Upper lobe of left lung (tissue), 6 donors: ENCODE results near the gene HNRNPAB. TPM values are rescaled to one million over a fixed set of nuclear protein-coding genes. Genes with fewer than 3 reads are reported as not detected.

Experiments
- ATAC-seq, 2 donors: fragments of 200-7000 bp; cut with Tn5 transposase; one replicate each; pipeline ENCODE4 v1.9.1; 2022; ENCODE audit warnings: mild to moderate bottlenecking in 2 of 2, moderate library complexity in 2 of 2; ENCODE audit not compliant: low FRiP score in 2 of 2
- DNase-seq, 2 donors: peaks; one replicate each; pipeline ENCODE4 v3.0.0-alpha.2; 2019 to 2020
- H3K27ac ChIP-seq, 4 donors: fragments of 200-600 bp; sonication (generic); one replicate each; pipeline ENCODE4 v1.5.1; 2016 to 2019
- H3K27me3 ChIP-seq, 4 donors: fragments of 200-600 bp; sonication (generic); one replicate each; pipeline ENCODE4 v1.5.1; 2017 to 2019
- H3K36me3 ChIP-seq, 4 donors: fragments of 200-600 bp; sonication (generic); one replicate each; pipeline ENCODE4 v1.5.1; 2016 to 2019
- H3K4me1 ChIP-seq, 4 donors: fragments of 200-600 bp; sonication (generic); one replicate each; pipeline ENCODE4 v1.5.1; 2018 to 2019
- H3K4me3 ChIP-seq, 4 donors: fragments of 200-600 bp; sonication (generic); one replicate each; pipeline ENCODE4 v1.5.1; 2017 to 2019; ENCODE audit warnings: mild to moderate bottlenecking in 2 of 4, moderate library complexity in 1 of 4
- H3K9me3 ChIP-seq, 4 donors: fragments of 200-600 bp; sonication (generic); one replicate each; pipeline ENCODE4 v1.5.1; 2018 to 2019
- CTCF ChIP-seq, 6 experiments: fragments of 450-650 bp in 4 of 6; fragments of 200-600 bp in 2 of 6; sonication (generic) in 2 of 6; IDR thresholded peaks; one replicate each; pipeline ENCODE4 v1.5.1; 2016 to 2019; ENCODE audit warnings: antibody characterized with exemption in 6 of 6
- EP300 ChIP-seq, 4 donors: sonication (generic); formaldehyde crosslinking; IDR thresholded peaks; one replicate each; pipeline ENCODE4 v1.5.1; 2017; ENCODE audit warnings: antibody characterized with exemption in 4 of 4, control low read depth in 2 of 4
- POLR2A ChIP-seq, 4 donors: fragments of 450-650 bp; IDR thresholded peaks; one replicate each; pipeline ENCODE4 v1.5.1; 2016 to 2017; ENCODE audit warnings: antibody characterized with exemption in 4 of 4, mild to moderate bottlenecking in 2 of 4
- POLR2AphosphoS5 ChIP-seq, 2 donors: sonication (generic); formaldehyde crosslinking; IDR thresholded peaks; one replicate each; pipeline ENCODE4 v1.5.1; 2017; ENCODE audit warnings: antibody characterized with exemption in 2 of 2
- WGBS, 2 donors: methylation state at CpG; one replicate each; pipeline ENCODE4 v1.1.5; 2017 to 2018; 5-methylcytosine and 5-hydroxymethylcytosine counted together
- total RNA-seq, 6 donors: library from RNA; depleted of rRNA in 4 of 6; stranded (reverse); fragments of >200 nt in 4 of 6; gene quantifications; one replicate each; pipeline versions ENCODE4 v1.1.0 to v1.2.1, GENCODE V29; 2016 to 2021
- donor health status: DM: no; HTN: no; CAD: no; lungs with moderate emphysema.
- donor health status: DM: no; HTN: yes; CAD: no; lungs with severe emphysema.

The HNRNPAB gene
- total RNA-seq, 6 donors from 2014 or later, result 61.8 to 133 (median 97.7) TPM

- 92% methylated on average over 3 of the region's 3 CpGs; no CpG with 5 or more reads in 1 of the 2 donors for WGBS, 2 donors
- no peak overlapping the region for H3K4me3 ChIP-seq
- ATAC-seq (no peak), DNase-seq (no peak)
- H3K36me3 ChIP-seq, result peaks cover 51 to 100% (median 88%) of the 10 kb centered on the region in 4 donors
- H3K27me3 ChIP-seq, result no peaks in the 10 kb centered on the region
- H3K27ac ChIP-seq, result no peak overlapping the region
- TF ChIP-seq POLR2AphosphoS5 (IDR thresholded peaks at IDR 0.05), result no peak
- no peak for TF ChIP-seq POLR2A (IDR thresholded peaks at IDR 0.05)
- TF ChIP-seq CTCF (IDR thresholded peaks at IDR 0.05), result no peak
- no peak for TF ChIP-seq EP300 (IDR thresholded peaks at IDR 0.05)
- H3K4me1 ChIP-seq, result peaks cover 4 to 25% (median 11%) of the 10 kb centered on the region in 4 donors
- H3K9me3 ChIP-seq, result no peaks in the 10 kb centered on the region
Measured at GRCh38 chr5:178212241-178213002, 8.1 kb downstream of the HNRNPAB start.

GRCh38 chr5:178213003-178213461, 8.7 kb downstream of the HNRNPAB start:
- Histone ChIP-seq H3K4me3 (no peak overlapping the region), H3K27me3 (no peaks in the 10 kb centered on the region), H3K4me1 (peaks cover 2 to 22% (median 4%) of the 10 kb centered on the region in 4 donors), H3K9me3 (no peaks in the 10 kb centered on the region), H3K27ac (no peak overlapping the region), H3K36me3 (peaks cover 51 to 94% (median 83%) of the 10 kb centered on the region in 4 donors)
- no peak for TF ChIP-seq POLR2A (IDR thresholded peaks at IDR 0.05)
- TF ChIP-seq CTCF (IDR thresholded peaks at IDR 0.05), result no peak
- no peak for TF ChIP-seq EP300 (IDR thresholded peaks at IDR 0.05)
- TF ChIP-seq POLR2AphosphoS5 (IDR thresholded peaks at IDR 0.05), result no peak
- WGBS, 2 donors, result 62 to 79% methylated on average over 4 of the region's 4 CpGs
- ATAC-seq, result no peak
- DNase-seq, result no peak

DNA sequence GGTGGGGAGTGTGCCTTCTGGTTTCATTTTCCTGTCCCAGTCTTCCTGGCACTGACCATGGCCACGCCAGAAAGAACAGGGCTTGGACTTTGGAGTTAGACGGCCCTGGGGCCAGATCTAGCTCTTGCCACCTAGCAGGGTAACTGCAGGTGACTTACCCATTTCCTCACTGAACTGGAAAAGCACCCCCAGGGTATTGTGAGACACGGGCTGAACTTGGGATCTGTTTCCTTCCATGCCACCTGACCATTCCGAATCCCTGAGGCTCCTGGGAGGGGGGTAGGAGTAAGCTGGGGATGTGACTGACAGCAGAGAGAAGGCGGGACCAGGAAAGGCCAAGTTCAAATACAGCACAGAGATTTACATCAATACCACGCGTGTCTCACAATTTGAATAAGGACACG, 9.4 kb downstream of the HNRNPAB start:
- Histone ChIP-seq H3K4me1 (peaks cover 0 to 19% (median 4%) of the 10 kb centered on the region in 4 donors), H3K9me3 (no peaks in the 10 kb centered on the region), H3K27me3 (no peaks in the 10 kb centered on the region), H3K27ac (no peak overlapping the region), H3K4me3 (no peak overlapping the region), H3K36me3 (peaks cover 51 to 93% (median 80%) of the 10 kb centered on the region in 4 donors)
- no peak for TF ChIP-seq POLR2AphosphoS5 (IDR thresholded peaks at IDR 0.05)
- no peak for TF ChIP-seq EP300 (IDR thresholded peaks at IDR 0.05)
- no peak for TF ChIP-seq CTCF (IDR thresholded peaks at IDR 0.05)
- no peak for TF ChIP-seq POLR2A (IDR thresholded peaks at IDR 0.05)
- ATAC-seq (no peak), DNase-seq (no peak)
- WGBS, 2 donors, result 69 to 72% methylated on average over 8 of the region's 8 CpGs

DNA sequence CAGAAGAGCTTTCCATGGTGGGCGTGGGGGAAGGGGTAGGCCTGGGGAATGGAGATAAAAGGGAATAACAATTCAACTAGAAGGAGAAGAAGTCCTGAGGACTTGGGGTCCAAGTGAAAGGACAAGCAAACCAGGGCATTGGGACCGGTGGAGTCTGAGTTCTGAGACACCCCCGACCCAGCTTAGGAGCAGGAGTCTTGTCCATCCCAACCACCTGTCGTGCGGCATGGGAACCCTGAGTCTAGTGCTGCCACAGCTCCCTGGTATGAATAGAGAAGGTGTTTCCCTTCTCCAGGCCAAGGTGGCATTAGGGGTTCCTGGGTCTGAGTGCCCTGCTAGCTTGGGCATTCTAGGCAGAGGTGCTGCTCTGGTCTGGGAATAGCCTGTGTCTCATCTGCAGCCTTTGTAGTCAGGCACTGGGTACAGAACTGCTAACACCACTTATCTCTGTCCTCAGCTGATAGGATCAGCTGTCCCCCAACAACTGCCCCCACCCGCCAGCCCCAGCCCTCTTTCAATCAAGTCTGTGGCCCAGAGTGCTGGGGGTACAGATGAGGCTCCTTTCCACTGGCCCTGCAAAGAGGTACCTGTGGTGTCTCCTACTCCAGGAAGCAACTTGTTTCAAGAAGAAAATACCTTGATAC, 9.9 kb downstream of the HNRNPAB start:
- H3K4me1 ChIP-seq, result peaks cover 0 to 19% (median 4%) of the 10 kb centered on the region in 4 donors
- no peaks in the 10 kb centered on the region for H3K9me3 ChIP-seq
- DNase-seq (no peak), ATAC-seq (no peak)
- H3K36me3 ChIP-seq, result peaks cover 46 to 89% (median 76%) of the 10 kb centered on the region in 4 donors
- no peaks in the 10 kb centered on the region for H3K27me3 ChIP-seq
- H3K4me3 ChIP-seq, result no peak overlapping the region
- no peak overlapping the region for H3K27ac ChIP-seq
- TF ChIP-seq POLR2A (IDR thresholded peaks at IDR 0.05), result no peak
- no peak for TF ChIP-seq POLR2AphosphoS5 (IDR thresholded peaks at IDR 0.05)
- no peak for TF ChIP-seq CTCF (IDR thresholded peaks at IDR 0.05)
- TF ChIP-seq EP300 (IDR thresholded peaks at IDR 0.05), result no peak
- WGBS, 2 donors, result 92 to 94% methylated on average over 6 of the region's 6 CpGs
